Pancreas (tissue), 10 donors: ENCODE measurements around the gene FHIT. TPM values are rescaled to one million over a fixed set of nuclear protein-coding genes. Genes with fewer than 3 reads are reported as not detected.

Source experiments
- ATAC-seq, 4 donors: fragments of 200-7000 bp; cut with Tn5 transposase; one replicate each; pipeline versions ENCODE4 v1.8.0 to v1.9.1; 2020; ENCODE audit warnings: mild to moderate bottlenecking in 4 of 4, moderate library complexity in 4 of 4
- DNase-seq, 6 donors: peaks; one replicate each; pipeline ENCODE4 v3.0.0-alpha.2; 2020
- FAIRE-seq: peaks from 2 replicates; lab custom pipeline; 2012; peaks lifted over from hg19 to GRCh38; lab: Jason Lieb, UNC
- H3K27ac ChIP-seq, 4 donors: fragments of 200-600 bp; sonication (generic); 1 replicate in 3 of 4; 2 replicates in 1 of 4; pipeline versions ENCODE4 v1.5.0 to v1.8.0; 2020
- H3K27me3 ChIP-seq, 4 donors: fragments of 200-600 bp; one replicate each; pipeline ENCODE4 v1.8.0; 2021
- H3K36me3 ChIP-seq, 3 donors: fragments of 200-600 bp; sonication (generic) in 1 of 3; one replicate each; pipeline versions ENCODE4 v1.5.0 to v1.8.0; 2020 to 2021
- H3K4me1 ChIP-seq, 3 donors: fragments of 200-600 bp; one replicate each; pipeline ENCODE4 v1.8.0; 2021
- H3K4me3 ChIP-seq, 4 donors: fragments of 200-600 bp; sonication (generic) in 2 of 4; one replicate each; pipeline versions ENCODE4 v1.5.0 to v1.8.0; 2020 to 2021
- H3K9me3 ChIP-seq, 4 donors: fragments of 200-600 bp; one replicate each; pipeline ENCODE4 v1.8.0; 2021
- WGBS, 2 donors: extraction: QIAGEN DNeasy Blood & Tissue Kit; methylation state at CpG; one replicate each; pipeline ENCODE4 v1.1.7; 2013; 5-methylcytosine and 5-hydroxymethylcytosine counted together
- intact Hi-C, 3 donors: fragments of 100-400 bp; cut with DNase I; formaldehyde crosslinking; loops; one replicate each; pipeline versions ENCODE4 v1.11.1 to v1.14.2; 2022
- polyA plus RNA-seq, 2 donors: library from polyadenylated mRNA; stranded (reverse); fragments of 200-250 nt; gene quantifications; one replicate each; pipeline ENCODE4 v1.2.3, GENCODE V29; 2013
- total RNA-seq, 6 donors: library from RNA; stranded (reverse); fragmentation: NEBNext Ultra II Directional in 4 of 6; extraction: Animal tissue kit (Norgen Biotek cat#: 25700) in 4 of 6; gene quantifications; one replicate each; pipeline versions ENCODE4 v1.2.1 to v1.2.4, GENCODE V29; 2021 to 2023
- TF ChIP-seq, protein P1 (sequence below), 4 donors: fragments of 200-600 bp; sonication (generic) in 3 of 4; IDR thresholded peaks; one replicate each; pipeline versions ENCODE4 v1.5.0 to v1.8.0; 2021; ENCODE audit warnings: antibody characterized with exemption in 4 of 4
- donor health status: healthy with polysubstance abuse.
- donor health status: DM: no; HTN: no; CAD: no; lungs with moderate emphysema.
- donor health status: DM: no; HTN: no; CAD: no.
- donor health status: control.
- donor health status: control.
- donor health status: Bipolar disorder and iron deficiency.
- donor health status: DM: yes; HTN: yes; CAD: no.
- donor health status: DM: no; HTN: no; CAD: no.
- donor health status: DM: no; HTN: no; CAD: no.
- donor health status: DM: yes; HTN: yes; CAD: no.

FHIT gene
- total and polyA plus RNA-seq, 8 donors: 4.8 to 15.7 (median 8.0) TPM

DNA sequence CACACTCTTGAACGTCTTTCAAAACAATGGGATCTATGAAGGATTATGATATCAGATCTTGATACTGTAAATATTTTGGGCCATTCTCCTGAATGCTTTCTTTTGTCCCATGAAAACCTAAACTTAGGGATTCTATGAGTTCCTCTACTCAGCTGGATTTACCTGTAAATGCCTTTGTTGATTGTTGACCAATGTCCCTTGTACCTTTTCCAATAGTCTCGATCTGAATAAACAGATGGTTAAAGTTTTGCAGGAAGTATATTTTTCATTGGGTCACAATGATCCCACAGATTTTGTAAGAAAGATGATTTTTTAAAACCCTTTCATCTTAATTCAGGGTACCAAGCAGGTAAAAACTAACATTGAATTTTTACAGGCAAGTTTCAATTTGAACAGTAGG, 634.1 kb downstream of the FHIT start:
- WGBS, 2 donors: 49 to 54% methylated on average over 2 of the region's 2 CpGs
- Histone ChIP-seq H3K9me3 (no peaks in the 10 kb centered on the region), H3K4me3 (no peak overlapping the region), H3K27me3 (no peaks in the 10 kb centered on the region), H3K36me3 (no peaks in the 10 kb centered on the region), H3K27ac (no peak overlapping the region), H3K4me1 (no peaks in the 10 kb centered on the region)
- TF ChIP-seq, protein P1, sequence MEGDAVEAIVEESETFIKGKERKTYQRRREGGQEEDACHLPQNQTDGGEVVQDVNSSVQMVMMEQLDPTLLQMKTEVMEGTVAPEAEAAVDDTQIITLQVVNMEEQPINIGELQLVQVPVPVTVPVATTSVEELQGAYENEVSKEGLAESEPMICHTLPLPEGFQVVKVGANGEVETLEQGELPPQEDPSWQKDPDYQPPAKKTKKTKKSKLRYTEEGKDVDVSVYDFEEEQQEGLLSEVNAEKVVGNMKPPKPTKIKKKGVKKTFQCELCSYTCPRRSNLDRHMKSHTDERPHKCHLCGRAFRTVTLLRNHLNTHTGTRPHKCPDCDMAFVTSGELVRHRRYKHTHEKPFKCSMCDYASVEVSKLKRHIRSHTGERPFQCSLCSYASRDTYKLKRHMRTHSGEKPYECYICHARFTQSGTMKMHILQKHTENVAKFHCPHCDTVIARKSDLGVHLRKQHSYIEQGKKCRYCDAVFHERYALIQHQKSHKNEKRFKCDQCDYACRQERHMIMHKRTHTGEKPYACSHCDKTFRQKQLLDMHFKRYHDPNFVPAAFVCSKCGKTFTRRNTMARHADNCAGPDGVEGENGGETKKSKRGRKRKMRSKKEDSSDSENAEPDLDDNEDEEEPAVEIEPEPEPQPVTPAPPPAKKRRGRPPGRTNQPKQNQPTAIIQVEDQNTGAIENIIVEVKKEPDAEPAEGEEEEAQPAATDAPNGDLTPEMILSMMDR (IDR thresholded peaks at IDR 0.05): no peak
- intact Hi-C loops: no loop called here
- FAIRE-seq (no peak), DNase-seq (no peak), ATAC-seq (no peak)

DNA sequence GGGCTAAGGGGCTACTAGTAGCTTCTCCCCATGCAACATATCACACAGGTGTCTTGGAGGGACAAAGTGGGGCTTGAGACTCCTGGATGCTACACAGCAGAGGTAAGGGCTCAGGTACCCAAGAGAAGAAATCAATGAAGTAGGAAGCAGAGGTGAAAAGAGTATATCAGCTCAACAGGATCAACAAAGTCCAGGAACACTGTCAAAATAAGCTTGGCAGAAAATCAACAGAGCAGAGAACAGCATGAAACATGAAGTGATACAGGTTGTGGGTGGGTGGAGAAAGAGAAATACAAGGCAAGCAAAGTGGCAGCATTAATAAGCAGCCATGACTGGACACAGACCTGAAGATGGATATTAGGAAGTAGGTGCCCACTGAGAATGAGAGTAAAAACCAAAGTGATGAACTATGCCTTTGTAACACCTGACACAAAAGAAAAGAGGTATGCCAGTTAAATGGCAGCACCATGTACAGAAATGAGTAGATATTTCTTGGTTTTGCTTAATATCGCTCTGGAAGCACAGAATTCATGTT, 637.4 kb downstream of the FHIT start:
- ATAC-seq (no peak), FAIRE-seq (no peak), DNase-seq (no peak)
- Histone ChIP-seq H3K4me3 (no peak overlapping the region), H3K4me1 (no peaks in the 10 kb centered on the region), H3K27ac (no peak overlapping the region), H3K27me3 (no peaks in the 10 kb centered on the region), H3K9me3 (no peaks in the 10 kb centered on the region), H3K36me3 (no peaks in the 10 kb centered on the region)
- 92 to 95% methylated on average over 1 of the region's 1 CpG for whole genome bisulfite sequencing, 2 donors
- TF ChIP-seq, protein P1 (IDR thresholded peaks at IDR 0.05): no peak
- intact Hi-C loops: no loop called here

DNA sequence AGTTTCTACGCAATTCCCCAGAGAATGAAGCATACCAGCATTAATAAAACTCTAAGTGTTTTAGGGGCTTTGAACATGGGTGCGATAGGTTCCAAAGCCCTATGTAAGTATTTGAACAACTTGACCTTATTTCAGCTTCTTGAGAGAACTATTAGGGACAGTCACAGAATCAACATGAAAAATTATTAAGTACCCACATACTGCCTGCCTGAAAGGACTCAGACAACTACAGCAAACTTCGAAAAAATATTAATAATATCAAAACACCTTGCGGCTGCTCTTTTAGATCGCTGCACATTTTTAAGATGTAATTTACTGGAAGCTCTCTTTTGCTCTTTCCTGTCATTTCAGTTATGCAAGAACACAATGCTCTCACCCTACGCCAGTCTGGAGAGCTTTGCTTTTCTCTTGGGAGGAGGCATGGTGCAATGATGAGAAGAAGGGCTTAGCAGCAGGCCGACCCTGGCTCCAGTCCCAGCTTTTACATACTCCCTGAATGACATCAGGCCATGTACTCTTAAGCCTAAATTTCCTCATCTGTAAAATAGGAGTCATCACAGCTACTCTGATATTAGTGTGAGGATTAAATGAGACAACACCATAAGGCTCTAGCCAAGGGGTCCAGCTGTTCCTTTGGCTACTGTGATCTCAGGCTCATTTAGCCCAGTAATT, 640.7 kb downstream of the FHIT start:
- FAIRE-seq (no peak), DNase-seq (peak in 4 of 6 donors; percentile 3 to 25 (median 16)), ATAC-seq (peak in 3 of 4 donors; percentile 29 to 85 (median 72))
- no peak overlapping the region for H3K27ac ChIP-seq
- H3K4me1 ChIP-seq: no peaks in the 10 kb centered on the region
- no peaks in the 10 kb centered on the region for H3K9me3 ChIP-seq
- H3K36me3 ChIP-seq: no peaks in the 10 kb centered on the region
- no peaks in the 10 kb centered on the region for H3K27me3 ChIP-seq
- H3K4me3 ChIP-seq: no peak overlapping the region
- WGBS, 2 donors: 89 to 90% methylated on average over 7 of the region's 7 CpGs
- intact Hi-C loops: no loop called here
- TF ChIP-seq, protein P1 (IDR thresholded peaks at IDR 0.05): no peak

DNA sequence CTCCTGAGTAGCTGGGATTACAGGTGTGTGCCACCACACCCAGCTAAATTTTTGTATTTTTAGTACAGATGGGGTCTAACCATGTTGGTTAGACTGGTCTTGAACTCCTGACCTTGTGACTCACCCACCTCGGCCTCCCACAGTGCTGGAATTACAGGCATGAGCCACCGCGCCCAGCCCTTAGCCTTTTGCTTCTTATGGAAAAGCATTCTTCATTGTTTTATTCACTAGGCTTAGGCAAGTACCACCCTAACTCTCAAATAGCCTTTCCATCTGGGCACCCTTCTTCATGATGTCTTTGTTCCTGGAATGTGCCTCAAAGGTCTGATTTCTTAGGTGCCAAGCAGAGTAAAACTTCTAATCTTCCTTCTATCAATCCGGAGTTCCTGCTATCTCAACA, 641.8 kb downstream of the FHIT start:
- DNase-seq (no peak), FAIRE-seq (no peak), ATAC-seq (no peak)
- H3K27me3 ChIP-seq: no peaks in the 10 kb centered on the region
- intact Hi-C loops: no loop called here
- H3K9me3 ChIP-seq: no peaks in the 10 kb centered on the region
- 91 to 98% methylated on average over 4 of the region's 4 CpGs for WGBS, 2 donors
- H3K27ac ChIP-seq: no peak overlapping the region
- TF ChIP-seq, protein P1 (IDR thresholded peaks at IDR 0.05): no peak
- H3K36me3 ChIP-seq: no peaks in the 10 kb centered on the region
- no peaks in the 10 kb centered on the region for H3K4me1 ChIP-seq
- no peak overlapping the region for H3K4me3 ChIP-seq

DNA sequence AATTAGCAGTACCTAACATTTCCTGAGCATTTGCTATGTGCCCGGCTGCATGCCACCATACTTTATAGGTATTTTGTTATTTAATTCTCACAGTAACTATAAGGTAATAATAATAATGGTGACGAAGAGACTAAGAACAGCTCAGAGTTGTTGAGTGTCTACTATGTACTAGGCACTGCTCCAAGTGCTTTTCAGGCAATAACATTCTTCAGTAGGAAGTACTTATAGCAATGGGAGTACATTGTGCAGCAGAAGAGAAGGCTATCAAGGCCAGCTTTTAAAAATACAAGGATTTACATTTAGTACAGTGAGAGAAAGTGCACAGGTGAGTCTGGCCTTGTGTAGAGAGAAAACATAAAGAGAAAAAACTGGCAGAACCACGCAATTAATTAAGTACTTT, 647.4 kb downstream of the FHIT start:
- no peaks in the 10 kb centered on the region for H3K9me3 ChIP-seq
- intact Hi-C loops: no loop called here
- no peaks in the 10 kb centered on the region for H3K27me3 ChIP-seq
- DNase-seq: no peak
- no peak for FAIRE-seq
- ATAC-seq: no peak
- no peaks in the 10 kb centered on the region for H3K4me1 ChIP-seq
- WGBS, 2 donors: 86 to 96% methylated on average over 3 of the region's 3 CpGs
- no peak overlapping the region for H3K27ac ChIP-seq
- TF ChIP-seq, protein P1 (IDR thresholded peaks at IDR 0.05): no peak
- H3K4me3 ChIP-seq: no peak overlapping the region
- no peaks in the 10 kb centered on the region for H3K36me3 ChIP-seq
